GM12878 (cell line): Measurements from ENCODE around the gene GRIFIN.

Experiments
- CHD4 ChIP-seq: fragments of 200-600 bp; sonication (generic); IDR thresholded peaks from 2 replicates; pipeline ENCODE4 v1.6.1; 2016; ENCODE audit warnings: mild to moderate bottlenecking
- EZH2 ChIP-seq: IDR thresholded peaks from 2 replicates; pipeline ENCODE4 v1.6.1; 2012; ENCODE audit warnings: low read depth, mild to moderate bottlenecking, control low read depth, inconsistent platforms, low read length, borderline replicate concordance; ENCODE audit not compliant: control insufficient read depth
- POLR2A ChIP-seq: IDR thresholded peaks from 2 replicates; pipeline ENCODE4 v1.6.1; 2011; ENCODE audit warnings: low read depth, mild to moderate bottlenecking, low read length
- RB1 ChIP-seq: fragments of 450-650 bp; formaldehyde crosslinking; IDR thresholded peaks from 2 replicates; pipeline ENCODE4 v1.6.1; 2017; ENCODE audit warnings: mild to moderate bottlenecking, borderline replicate concordance
- RELA ChIP-seq: fragments of 450-650 bp; IDR thresholded peaks from 2 replicates; pipeline ENCODE4 v1.8.0; 2014; ENCODE audit warnings: borderline replicate concordance; ENCODE audit not compliant: partially characterized antibody
- SIN3A ChIP-seq: IDR thresholded peaks from 2 replicates; pipeline ENCODE4 v1.6.1; 2012; ENCODE audit warnings: low read depth, low read length, improper control_type of control experiment
- SRF ChIP-seq, 2 experiments: IDR thresholded peaks; 2 replicates each; pipeline ENCODE4 v1.6.1; 2011; ENCODE audit warnings: low read depth in 2 of 2, low read length in 2 of 2, mild to moderate bottlenecking in 1 of 2, moderate library complexity in 1 of 2
- TAF1 ChIP-seq: IDR thresholded peaks from 2 replicates; pipeline ENCODE4 v1.6.1; 2011; ENCODE audit warnings: mild to moderate bottlenecking, low read depth, low read length, borderline replicate concordance
- TCF3 ChIP-seq: IDR thresholded peaks from 2 replicates; pipeline ENCODE4 v1.6.1; 2012; ENCODE audit warnings: low read depth, mild to moderate bottlenecking, low read length, borderline replicate concordance; ENCODE audit not compliant: insufficient read depth
- YY1 ChIP-seq: IDR thresholded peaks from 2 replicates; pipeline ENCODE4 v1.6.1; 2011; ENCODE audit warnings: low read depth, mild to moderate bottlenecking, low read length
- TF ChIP-seq, protein P1 (sequence below), 3 experiments: IDR thresholded peaks in 2 of 3; conservative IDR thresholded peaks in 1 of 3; 2 replicates each; pipeline ENCODE4 v1.5.1; 2011; ENCODE audit warnings: low read depth in 3 of 3, low read length in 3 of 3, mild to moderate bottlenecking in 3 of 3, control low read depth in 2 of 3, moderate library complexity in 2 of 3, inconsistent platforms in 1 of 3, mixed read lengths in 1 of 3; ENCODE audit not compliant: control insufficient read depth in 2 of 3, insufficient read depth in 1 of 3; ENCODE audit errors: extremely low read depth in 1 of 3
- TF ChIP-seq, protein P2 (sequence below): fragments of 450-650 bp; IDR thresholded peaks from 2 replicates; pipeline ENCODE4 v1.6.1; 2018; ENCODE audit warnings: borderline replicate concordance, mild to moderate bottlenecking; ENCODE audit not compliant: partially characterized antibody
- TF ChIP-seq, protein P3 (sequence below): IDR thresholded peaks from 2 replicates; pipeline ENCODE4 v1.6.1; 2011; ENCODE audit warnings: mild to moderate bottlenecking, low read depth, low read length, moderate library complexity; ENCODE audit not compliant: insufficient replicate concordance
- TF ChIP-seq, protein P4 (sequence below): fragments of 450-650 bp; IDR thresholded peaks from 2 replicates; pipeline ENCODE4 v1.6.1; 2017; ENCODE audit warnings: borderline replicate concordance

DNA sequence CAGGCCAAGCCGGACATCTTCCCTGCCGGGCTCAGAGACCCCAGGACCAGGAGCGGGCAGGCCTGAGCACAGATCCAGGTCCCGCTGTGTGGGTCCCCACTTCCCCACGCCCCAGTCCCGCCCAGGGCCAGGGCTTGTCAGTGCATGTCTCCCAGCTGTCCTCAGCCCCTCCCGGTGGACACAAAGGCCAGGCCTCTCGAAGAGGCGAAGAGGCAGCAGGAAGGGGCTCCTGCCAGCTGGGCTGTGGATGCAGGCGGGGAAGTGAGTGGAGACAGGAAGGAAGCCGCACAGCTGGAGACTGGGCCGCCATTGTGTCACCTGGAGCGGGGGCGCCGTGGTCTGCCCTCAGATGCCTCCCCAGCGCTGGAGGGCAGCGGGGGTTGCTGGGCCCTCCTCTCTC, 4.8 kb downstream of the GRIFIN start:
- TF ChIP-seq TAF1, result no peak
- no peak for TF ChIP-seq YY1
- TF ChIP-seq, protein P1, sequence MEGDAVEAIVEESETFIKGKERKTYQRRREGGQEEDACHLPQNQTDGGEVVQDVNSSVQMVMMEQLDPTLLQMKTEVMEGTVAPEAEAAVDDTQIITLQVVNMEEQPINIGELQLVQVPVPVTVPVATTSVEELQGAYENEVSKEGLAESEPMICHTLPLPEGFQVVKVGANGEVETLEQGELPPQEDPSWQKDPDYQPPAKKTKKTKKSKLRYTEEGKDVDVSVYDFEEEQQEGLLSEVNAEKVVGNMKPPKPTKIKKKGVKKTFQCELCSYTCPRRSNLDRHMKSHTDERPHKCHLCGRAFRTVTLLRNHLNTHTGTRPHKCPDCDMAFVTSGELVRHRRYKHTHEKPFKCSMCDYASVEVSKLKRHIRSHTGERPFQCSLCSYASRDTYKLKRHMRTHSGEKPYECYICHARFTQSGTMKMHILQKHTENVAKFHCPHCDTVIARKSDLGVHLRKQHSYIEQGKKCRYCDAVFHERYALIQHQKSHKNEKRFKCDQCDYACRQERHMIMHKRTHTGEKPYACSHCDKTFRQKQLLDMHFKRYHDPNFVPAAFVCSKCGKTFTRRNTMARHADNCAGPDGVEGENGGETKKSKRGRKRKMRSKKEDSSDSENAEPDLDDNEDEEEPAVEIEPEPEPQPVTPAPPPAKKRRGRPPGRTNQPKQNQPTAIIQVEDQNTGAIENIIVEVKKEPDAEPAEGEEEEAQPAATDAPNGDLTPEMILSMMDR (IDR thresholded peaks at IDR 0.05 in 2 of 3, conservative IDR thresholded peaks at IDR 0.05 in 1 of 3; ENCODE audit: control insufficient read depth in 2 of 3, extremely low read depth in 1 of 3, insufficient read depth in 1 of 3, low read depth in 3 of 3, low read length in 3 of 3), result no peak
- TF ChIP-seq, protein P2, sequence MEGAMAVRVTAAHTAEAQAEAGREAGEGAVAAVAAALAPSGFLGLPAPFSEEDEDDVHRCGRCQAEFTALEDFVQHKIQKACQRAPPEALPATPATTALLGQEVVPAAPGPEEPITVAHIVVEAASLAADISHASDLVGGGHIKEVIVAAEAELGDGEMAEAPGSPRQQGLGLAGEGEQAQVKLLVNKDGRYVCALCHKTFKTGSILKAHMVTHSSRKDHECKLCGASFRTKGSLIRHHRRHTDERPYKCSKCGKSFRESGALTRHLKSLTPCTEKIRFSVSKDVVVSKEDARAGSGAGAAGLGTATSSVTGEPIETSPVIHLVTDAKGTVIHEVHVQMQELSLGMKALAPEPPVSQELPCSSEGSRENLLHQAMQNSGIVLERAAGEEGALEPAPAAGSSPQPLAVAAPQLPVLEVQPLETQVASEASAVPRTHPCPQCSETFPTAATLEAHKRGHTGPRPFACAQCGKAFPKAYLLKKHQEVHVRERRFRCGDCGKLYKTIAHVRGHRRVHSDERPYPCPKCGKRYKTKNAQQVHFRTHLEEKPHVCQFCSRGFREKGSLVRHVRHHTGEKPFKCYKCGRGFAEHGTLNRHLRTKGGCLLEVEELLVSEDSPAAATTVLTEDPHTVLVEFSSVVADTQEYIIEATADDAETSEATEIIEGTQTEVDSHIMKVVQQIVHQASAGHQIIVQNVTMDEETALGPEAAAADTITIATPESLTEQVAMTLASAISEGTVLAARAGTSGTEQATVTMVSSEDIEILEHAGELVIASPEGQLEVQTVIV, result no peak
- no peak for TF ChIP-seq EZH2
- no peak for TF ChIP-seq RELA
- no peak for TF ChIP-seq RB1
- TF ChIP-seq TCF3, result no peak
- TF ChIP-seq SRF (IDR thresholded peaks at IDR 0.05; ENCODE audit: low read depth in 2 of 2, low read length in 2 of 2), result no peak
- no peak for TF ChIP-seq CHD4
- TF ChIP-seq POLR2A, result no peak
- TF ChIP-seq SIN3A, result no peak
- TF ChIP-seq, protein P3, sequence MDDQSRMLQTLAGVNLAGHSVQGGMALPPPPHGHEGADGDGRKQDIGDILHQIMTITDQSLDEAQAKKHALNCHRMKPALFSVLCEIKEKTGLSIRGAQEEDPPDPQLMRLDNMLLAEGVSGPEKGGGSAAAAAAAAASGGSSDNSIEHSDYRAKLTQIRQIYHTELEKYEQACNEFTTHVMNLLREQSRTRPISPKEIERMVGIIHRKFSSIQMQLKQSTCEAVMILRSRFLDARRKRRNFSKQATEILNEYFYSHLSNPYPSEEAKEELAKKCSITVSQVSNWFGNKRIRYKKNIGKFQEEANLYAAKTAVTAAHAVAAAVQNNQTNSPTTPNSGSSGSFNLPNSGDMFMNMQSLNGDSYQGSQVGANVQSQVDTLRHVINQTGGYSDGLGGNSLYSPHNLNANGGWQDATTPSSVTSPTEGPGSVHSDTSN, result no peak
- TF ChIP-seq, protein P4, sequence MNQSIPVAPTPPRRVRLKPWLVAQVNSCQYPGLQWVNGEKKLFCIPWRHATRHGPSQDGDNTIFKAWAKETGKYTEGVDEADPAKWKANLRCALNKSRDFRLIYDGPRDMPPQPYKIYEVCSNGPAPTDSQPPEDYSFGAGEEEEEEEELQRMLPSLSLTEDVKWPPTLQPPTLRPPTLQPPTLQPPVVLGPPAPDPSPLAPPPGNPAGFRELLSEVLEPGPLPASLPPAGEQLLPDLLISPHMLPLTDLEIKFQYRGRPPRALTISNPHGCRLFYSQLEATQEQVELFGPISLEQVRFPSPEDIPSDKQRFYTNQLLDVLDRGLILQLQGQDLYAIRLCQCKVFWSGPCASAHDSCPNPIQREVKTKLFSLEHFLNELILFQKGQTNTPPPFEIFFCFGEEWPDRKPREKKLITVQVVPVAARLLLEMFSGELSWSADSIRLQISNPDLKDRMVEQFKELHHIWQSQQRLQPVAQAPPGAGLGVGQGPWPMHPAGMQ, result no peak
